GM13977 (cell line): Measurements from ENCODE around the gene EGR1.

Experiments used
- DNase-seq: peaks from one replicate; pipeline ENCODE4 v3.0.0; 2012; ENCODE audit warnings: low spot score
- in situ Hi-C: fragments of 300-500 bp; cut with MboI; formaldehyde crosslinking; loops from one replicate; pipeline ENCODE4 v1.12.0; 2022; ENCODE audit warnings: low sequenced_read_pairs, low pct_unique_long_range_greater_than_20kb, mixed read lengths, inconsistent platforms; ENCODE audit not compliant: unreplicated experiment
- TF ChIP-seq, protein P1 (sequence below): IDR thresholded peaks from 2 replicates; pipeline ENCODE4 v1.5.1; 2012; ENCODE audit warnings: mild to moderate bottlenecking, control low read depth; ENCODE audit not compliant: insufficient read depth; ENCODE audit errors: extremely low read depth, missing control alignments

EGR1 gene

DNA sequence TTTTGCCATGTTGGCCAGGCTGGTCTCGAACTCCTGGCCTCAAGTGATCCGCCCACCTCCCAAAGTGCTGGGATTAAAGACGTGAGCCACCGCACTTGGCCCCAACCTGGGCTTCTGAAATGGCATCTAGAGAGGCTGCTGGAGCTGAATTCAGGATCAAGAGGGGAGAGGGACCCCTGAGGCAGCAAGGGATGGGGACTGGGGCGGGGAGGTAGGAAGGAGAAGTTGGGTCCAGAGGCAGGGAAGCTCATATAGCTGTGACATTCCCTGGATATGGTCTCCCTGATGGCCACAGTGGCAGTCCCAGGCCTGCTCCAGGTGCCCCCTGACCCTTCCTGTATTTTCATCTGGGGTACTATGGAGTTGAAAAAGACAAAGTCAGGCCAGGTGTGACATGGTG lies 14.3 kb upstream of the EGR1 start:
- in situ Hi-C loops = no loop called here
- TF ChIP-seq, protein P1, sequence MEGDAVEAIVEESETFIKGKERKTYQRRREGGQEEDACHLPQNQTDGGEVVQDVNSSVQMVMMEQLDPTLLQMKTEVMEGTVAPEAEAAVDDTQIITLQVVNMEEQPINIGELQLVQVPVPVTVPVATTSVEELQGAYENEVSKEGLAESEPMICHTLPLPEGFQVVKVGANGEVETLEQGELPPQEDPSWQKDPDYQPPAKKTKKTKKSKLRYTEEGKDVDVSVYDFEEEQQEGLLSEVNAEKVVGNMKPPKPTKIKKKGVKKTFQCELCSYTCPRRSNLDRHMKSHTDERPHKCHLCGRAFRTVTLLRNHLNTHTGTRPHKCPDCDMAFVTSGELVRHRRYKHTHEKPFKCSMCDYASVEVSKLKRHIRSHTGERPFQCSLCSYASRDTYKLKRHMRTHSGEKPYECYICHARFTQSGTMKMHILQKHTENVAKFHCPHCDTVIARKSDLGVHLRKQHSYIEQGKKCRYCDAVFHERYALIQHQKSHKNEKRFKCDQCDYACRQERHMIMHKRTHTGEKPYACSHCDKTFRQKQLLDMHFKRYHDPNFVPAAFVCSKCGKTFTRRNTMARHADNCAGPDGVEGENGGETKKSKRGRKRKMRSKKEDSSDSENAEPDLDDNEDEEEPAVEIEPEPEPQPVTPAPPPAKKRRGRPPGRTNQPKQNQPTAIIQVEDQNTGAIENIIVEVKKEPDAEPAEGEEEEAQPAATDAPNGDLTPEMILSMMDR = no peak
- no peak for DNase-seq

DNA sequence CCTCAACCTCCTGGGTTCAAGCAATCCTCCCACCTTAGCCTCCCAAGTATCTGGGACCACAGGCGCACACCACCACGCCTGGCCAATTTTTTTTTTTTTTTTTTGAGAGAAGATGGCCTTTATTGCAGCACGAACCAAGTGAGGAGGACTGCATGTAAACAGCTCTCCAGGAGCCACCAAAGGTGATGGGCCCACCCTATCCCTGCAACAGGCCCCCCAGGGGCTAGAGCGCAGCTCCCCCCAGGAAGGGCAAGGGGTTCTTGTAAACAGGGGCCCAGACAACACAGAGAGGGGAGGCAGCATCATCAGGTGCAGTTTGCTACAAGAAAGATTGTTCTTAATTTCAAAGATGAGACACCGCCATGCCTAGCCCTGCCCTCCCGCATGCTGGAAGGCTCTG lies 12.6 kb upstream of the EGR1 start:
- DNase-seq = no peak
- TF ChIP-seq, protein P1 = no peak
- in situ Hi-C loops = no loop called here

DNA sequence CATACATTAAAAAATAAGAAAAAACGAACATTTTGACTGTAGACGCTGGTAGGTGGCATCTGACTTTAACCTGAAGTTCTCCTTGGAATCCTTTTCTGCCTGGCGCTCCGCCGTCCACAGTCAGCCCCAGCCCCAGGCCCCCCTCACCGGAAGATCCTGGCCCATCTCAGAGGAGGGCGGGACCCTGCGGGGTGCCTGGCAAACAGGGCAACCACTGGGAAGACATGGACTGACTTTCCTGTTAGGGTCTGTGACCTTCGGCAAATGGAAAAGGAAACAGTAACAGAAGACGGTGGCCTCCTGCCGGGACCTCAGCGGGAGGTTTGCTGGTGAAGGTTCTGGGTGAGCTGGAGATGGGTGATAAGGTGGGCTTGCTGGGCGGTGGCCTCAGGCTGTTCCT lies 11.7 kb upstream of the EGR1 start:
- no peak for DNase-seq
- TF ChIP-seq, protein P1 = no peak
- in situ Hi-C loops = no loop called here

DNA sequence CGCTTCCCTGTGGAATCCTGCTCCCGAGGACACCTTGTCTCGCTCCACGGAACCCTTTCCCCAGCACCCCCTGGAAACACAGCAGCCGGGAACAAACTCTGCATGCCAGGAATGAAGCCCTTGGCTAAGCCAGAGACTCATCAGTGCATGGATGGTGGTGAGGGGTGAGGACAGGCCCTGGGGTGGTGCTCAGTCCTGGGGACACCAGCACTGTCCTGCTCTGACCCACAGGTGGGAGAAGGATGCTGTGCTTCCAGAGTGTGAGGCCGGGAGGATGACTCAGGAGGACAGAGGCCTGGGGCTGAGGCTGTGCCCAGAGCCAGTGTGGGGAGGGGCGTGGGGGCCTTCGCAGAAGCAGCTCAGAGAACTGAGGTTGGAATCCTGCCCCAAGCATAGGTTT lies 11.2 kb upstream of the EGR1 start:
- no peak for DNase-seq
- TF ChIP-seq, protein P1 = no peak
- in situ Hi-C loops = no loop called here

DNA sequence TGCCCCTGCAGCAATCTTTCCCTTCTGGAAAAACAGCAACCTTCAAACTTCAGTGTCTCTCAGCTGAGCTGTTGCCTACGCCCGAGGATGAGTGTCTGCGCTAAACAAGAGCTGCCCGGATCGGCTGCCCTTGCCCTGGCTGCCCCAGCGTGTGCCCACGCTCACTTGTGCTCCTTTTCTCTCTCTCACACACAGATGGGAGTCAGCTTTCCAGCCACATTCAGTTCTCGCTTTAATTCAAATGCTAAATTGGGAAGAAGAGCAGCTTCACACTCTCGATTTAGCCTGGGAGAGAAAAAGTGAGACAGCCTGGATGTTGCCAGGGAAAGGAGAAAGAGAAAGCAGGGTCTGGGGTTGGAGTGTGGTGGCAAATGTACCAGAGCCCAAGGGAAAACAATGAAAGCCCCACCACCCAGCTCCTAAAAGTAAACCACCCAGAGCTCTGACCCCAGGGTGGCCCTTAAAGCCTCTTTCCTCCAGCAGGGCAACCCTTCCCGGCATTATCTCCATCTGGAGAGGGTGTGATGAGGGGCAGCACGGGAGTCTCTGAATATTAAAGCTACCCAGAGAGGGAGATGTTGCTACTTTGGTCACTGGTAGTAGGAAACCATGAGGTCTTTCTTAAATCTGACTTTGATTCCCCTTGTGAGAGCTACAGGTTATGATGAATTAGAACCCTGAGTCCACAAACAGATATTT lies 9.9 kb upstream of the EGR1 start:
- in situ Hi-C loops = no loop called here
- no peak for DNase-seq
- TF ChIP-seq, protein P1 = no peak

DNA sequence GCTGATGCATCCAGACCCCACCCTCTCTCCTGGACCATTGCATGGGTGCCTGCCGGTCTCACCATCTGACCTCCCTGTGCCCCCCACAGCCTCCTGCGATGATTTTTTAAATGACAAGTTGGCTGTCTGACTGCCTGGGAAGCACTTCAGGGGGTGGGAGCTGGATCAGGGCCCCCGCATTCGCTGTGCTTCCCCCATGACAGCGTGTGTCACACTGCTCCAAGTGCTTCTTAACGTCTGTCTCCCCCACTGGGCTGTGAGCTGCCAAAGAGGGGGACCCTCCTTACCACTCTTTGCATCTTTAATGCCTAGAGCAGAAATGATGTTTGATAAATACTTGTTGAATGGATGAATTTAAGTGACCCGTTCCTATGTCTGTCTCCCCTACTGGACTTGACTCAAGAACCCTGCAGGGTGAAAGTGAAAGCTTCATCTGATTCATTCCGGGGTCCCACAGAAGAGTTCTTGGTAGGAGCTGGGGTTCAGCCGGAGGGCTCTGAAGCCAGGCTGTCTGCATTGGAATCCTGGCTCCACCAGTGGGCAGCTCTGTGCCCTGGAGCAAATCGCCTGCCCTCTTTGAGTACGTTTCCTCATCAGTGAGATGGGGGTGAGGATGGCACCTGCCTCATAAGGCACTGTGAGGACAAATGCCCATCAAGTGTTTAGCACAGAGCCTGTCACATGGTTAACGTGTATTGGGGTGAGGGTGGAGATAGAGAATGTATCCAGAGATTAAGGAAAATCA lies 7.6 kb upstream of the EGR1 start:
- DNase-seq = no peak
- TF ChIP-seq, protein P1 = no peak
- in situ Hi-C loops = no loop called here
